ENCODE measurements around the gene IFI27. TPM values are rescaled to one million over a fixed set of nuclear protein-coding genes. Genes with fewer than 3 reads are reported as not detected.

The IFI27 gene
- total and polyA plus RNA-seq, 2 experiments from 2014 or later = 2.6 to 6.6 TPM

- TF ChIP-seq CTCF (IDR thresholded peaks at IDR 0.05; ENCODE audit: low read depth, low read length) = no peak
- DNase-seq (ENCODE audit: low read depth in 1 of 2, low spot score in 1 of 2) = no peak
- no peak overlapping the region for H3K27ac ChIP-seq
Measured at GRCh38 chr14:94115631-94116030, 5.1 kb downstream of the IFI27 start.

GRCh38 chr14:94116701-94117100, 6.2 kb downstream of the IFI27 start:
- DNase-seq (ENCODE audit: low read depth in 1 of 2, low spot score in 1 of 2) = no peak
- Histone ChIP-seq H3K4me3 (no peak overlapping the region), H3K4me1 (ENCODE audit: low read depth) (no peaks in the 10 kb centered on the region), H3K27ac (no peak overlapping the region), H3K36me3 (no peaks in the 10 kb centered on the region), H3K9me3 (ENCODE audit: low read depth) (no peaks in the 10 kb centered on the region), H3K27me3 (no peaks in the 10 kb centered on the region)
- TF ChIP-seq CTCF (IDR thresholded peaks at IDR 0.05; ENCODE audit: low read depth, low read length) = no peak

More at GRCh38 chr14:94115631-94116030, 5.1 kb downstream of the IFI27 start:
- Histone ChIP-seq H3K36me3 (no peaks in the 10 kb centered on the region), H3K4me1 (ENCODE audit: low read depth) (no peaks in the 10 kb centered on the region), H3K9me3 (ENCODE audit: low read depth) (no peaks in the 10 kb centered on the region), H3K27me3 (no peaks in the 10 kb centered on the region), H3K4me3 (no peak overlapping the region)

GRCh38 chr14:94117856-94118255, 7.3 kb downstream of the IFI27 start:
- Histone ChIP-seq H3K4me3 (no peak overlapping the region), H3K4me1 (ENCODE audit: low read depth) (no peaks in the 10 kb centered on the region), H3K9me3 (ENCODE audit: low read depth) (no peaks in the 10 kb centered on the region), H3K27me3 (no peaks in the 10 kb centered on the region), H3K27ac (no peak overlapping the region), H3K36me3 (no peaks in the 10 kb centered on the region)
- no peak for DNase-seq (ENCODE audit: low read depth in 1 of 2, low spot score in 1 of 2)
- TF ChIP-seq CTCF (IDR thresholded peaks at IDR 0.05; ENCODE audit: low read depth, low read length) = no peak

DNA sequence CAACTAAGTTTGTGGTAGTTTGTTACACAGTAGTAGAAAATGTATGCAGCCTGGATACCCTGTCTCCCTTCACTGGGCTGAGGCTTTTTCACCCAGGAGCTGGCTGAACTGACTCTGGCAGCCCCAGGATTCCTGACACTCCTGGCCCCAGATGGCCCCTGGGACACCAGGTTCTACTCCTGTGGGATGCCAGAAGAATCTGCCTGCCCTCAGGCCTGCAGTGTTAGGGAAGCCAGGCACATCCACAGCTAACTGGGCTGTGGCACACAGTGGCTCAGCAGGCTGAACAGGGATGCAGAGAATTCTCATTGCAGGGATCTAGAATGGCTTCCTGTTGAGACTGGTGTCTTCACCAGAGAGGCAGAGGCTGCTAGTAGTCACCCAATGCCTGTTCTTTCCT, 8.5 kb downstream of the IFI27 start:
- no peaks in the 10 kb centered on the region for H3K4me1 ChIP-seq (ENCODE audit: low read depth)
- no peak for TF ChIP-seq CTCF (IDR thresholded peaks at IDR 0.05; ENCODE audit: low read depth, low read length)

GRCh38 chr14:94120667-94121340, 10.3 kb downstream of the IFI27 start:
- Histone ChIP-seq H3K9me3 (ENCODE audit: low read depth) (no peaks in the 10 kb centered on the region), H3K36me3 (no peaks in the 10 kb centered on the region), H3K27ac (no peak overlapping the region), H3K27me3 (no peaks in the 10 kb centered on the region), H3K4me3 (no peak overlapping the region), H3K4me1 (ENCODE audit: low read depth) (no peaks in the 10 kb centered on the region)
- no peak for TF ChIP-seq CTCF (IDR thresholded peaks at IDR 0.05; ENCODE audit: low read depth, low read length)
- DNase-seq (ENCODE audit: low read depth in 1 of 2, low spot score in 1 of 2) = no peak

More for the DNA sequence above, 8.5 kb downstream of the IFI27 start:
- H3K9me3 ChIP-seq (ENCODE audit: low read depth) = no peaks in the 10 kb centered on the region
- no peak overlapping the region for H3K27ac ChIP-seq
- H3K36me3 ChIP-seq = no peaks in the 10 kb centered on the region
- no peak for DNase-seq (ENCODE audit: low read depth in 1 of 2, low spot score in 1 of 2)
- no peak overlapping the region for H3K4me3 ChIP-seq
- no peaks in the 10 kb centered on the region for H3K27me3 ChIP-seq

All from cardiac muscle cell (in vitro differentiated cells and primary cell).